Vagina (tissue), 2 donors: ENCODE measurements around the gene HOTAIR. TPM values are rescaled to one million over a fixed set of nuclear protein-coding genes. Genes with fewer than 3 reads are reported as not detected.
A peak's percentile ranks its signal among the peaks of the same experiment; 100 is the strongest.

Source experiments
- DNase-seq, 2 donors: peaks; one replicate each; pipeline ENCODE4 v3.0.0-alpha.2; 2017; ENCODE audit errors: extremely low spot score in 2 of 2
- H3K27ac ChIP-seq: fragments of 200-600 bp; sonication (generic); one replicate; pipeline ENCODE4 v1.5.1; 2019
- H3K27me3 ChIP-seq: fragments of 200-600 bp; sonication (generic); one replicate; pipeline ENCODE4 v1.5.1; 2019
- H3K36me3 ChIP-seq, 2 donors: fragments of 200-600 bp; sonication (generic); one replicate each; pipeline ENCODE4 v1.5.1; 2017 to 2019
- H3K4me1 ChIP-seq: fragments of 200-600 bp; sonication (generic); one replicate; pipeline ENCODE4 v1.5.1; 2019
- H3K4me3 ChIP-seq, 2 donors: fragments of 200-600 bp; sonication (generic); 1 replicate in 1 of 2; 2 replicates in 1 of 2; pipeline ENCODE4 v1.5.1; 2016 to 2019
- H3K9me3 ChIP-seq: fragments of 200-600 bp; sonication (generic); one replicate; pipeline ENCODE4 v1.5.1; 2019
- POLR2A ChIP-seq, 2 donors: fragments of 450-650 bp; IDR thresholded peaks; one replicate each; pipeline ENCODE4 v1.6.1; 2017; ENCODE audit warnings: antibody characterized with exemption in 2 of 2, mild to moderate bottlenecking in 2 of 2, moderate library complexity in 2 of 2
- POLR2AphosphoS5 ChIP-seq, 2 donors: sonication (generic); formaldehyde crosslinking; IDR thresholded peaks; one replicate each; pipeline ENCODE4 v1.9.0; 2017; ENCODE audit warnings: antibody characterized with exemption in 2 of 2, mild to moderate bottlenecking in 2 of 2, low read depth in 1 of 2; ENCODE audit not compliant: insufficient read depth in 1 of 2
- intact Hi-C: fragments of 100-400 bp; cut with DNase I; formaldehyde crosslinking; loops from one replicate; pipeline ENCODE4 v1.15.1; 2023
- total RNA-seq: library from RNA; depleted of rRNA; stranded (reverse); fragments of >200 nt; gene quantifications from one replicate; pipeline ENCODE4 v1.2.3, GENCODE V29; 2016
- TF ChIP-seq, protein P1 (sequence below), 3 experiments: fragments of 450-650 bp in 2 of 3; fragments of 200-600 bp in 1 of 3; sonication (generic) in 1 of 3; IDR thresholded peaks; one replicate each; pipeline ENCODE4 v1.5.1; 2017 to 2019; ENCODE audit warnings: antibody characterized with exemption in 3 of 3, mild to moderate bottlenecking in 2 of 3, moderate library complexity in 2 of 3

Gene HOTAIR
- total RNA-seq, 1 donor from 2014 or later = not detected

DNA sequence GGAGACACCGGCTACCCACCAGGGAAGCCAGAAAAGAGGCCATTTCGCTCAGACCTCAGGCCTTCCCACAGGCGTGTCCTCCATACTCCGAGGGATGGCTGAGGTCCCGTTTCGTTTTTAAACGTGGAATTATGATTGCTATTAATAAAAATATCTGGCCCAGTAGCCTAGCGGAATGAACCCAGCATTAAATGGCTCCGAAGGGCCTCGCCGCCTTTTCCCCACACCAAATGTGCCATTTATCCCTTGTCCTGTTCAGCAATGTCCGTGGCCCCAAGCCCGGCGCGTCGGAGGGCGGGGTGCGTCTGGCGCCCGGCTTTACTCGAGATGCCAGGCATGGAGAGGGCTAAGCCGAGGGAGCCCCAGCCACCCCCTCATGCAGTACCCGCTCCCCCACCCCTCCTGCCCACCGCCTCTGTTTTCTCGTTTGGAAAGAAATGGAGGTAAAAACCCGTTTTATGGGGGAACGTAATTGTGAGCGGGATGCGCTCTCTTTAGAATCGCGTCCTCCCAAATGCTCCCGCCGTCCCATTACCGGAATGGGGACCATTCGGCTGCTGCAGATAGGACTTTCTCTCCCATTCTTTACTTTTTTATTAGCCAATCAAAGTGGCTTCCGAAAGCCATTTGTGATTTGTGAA, 39.7 kb upstream of the HOTAIR start:
- H3K36me3 ChIP-seq = no peaks in the 10 kb centered on the region
- peak overlapping the region in 1 of 2 donors; percentile 8 for H3K4me3 ChIP-seq
- H3K27me3 ChIP-seq = peaks cover 36% of the 10 kb centered on the region
- H3K4me1 ChIP-seq = peaks cover 42% of the 10 kb centered on the region
- DNase-seq = no peak
- intact Hi-C loops = loop anchor here (5.0 kb wide), 1 partner anchor 113 kb away; no protein-coding TSS in a partner anchor
- H3K9me3 ChIP-seq = no peaks in the 10 kb centered on the region
- no peak overlapping the region for H3K27ac ChIP-seq
- TF ChIP-seq POLR2AphosphoS5 (IDR thresholded peaks at IDR 0.05; ENCODE audit: insufficient read depth in 1 of 2, low read depth in 1 of 2) (no peak), POLR2A (IDR thresholded peaks at IDR 0.05) (no peak)
- TF ChIP-seq, protein P1, sequence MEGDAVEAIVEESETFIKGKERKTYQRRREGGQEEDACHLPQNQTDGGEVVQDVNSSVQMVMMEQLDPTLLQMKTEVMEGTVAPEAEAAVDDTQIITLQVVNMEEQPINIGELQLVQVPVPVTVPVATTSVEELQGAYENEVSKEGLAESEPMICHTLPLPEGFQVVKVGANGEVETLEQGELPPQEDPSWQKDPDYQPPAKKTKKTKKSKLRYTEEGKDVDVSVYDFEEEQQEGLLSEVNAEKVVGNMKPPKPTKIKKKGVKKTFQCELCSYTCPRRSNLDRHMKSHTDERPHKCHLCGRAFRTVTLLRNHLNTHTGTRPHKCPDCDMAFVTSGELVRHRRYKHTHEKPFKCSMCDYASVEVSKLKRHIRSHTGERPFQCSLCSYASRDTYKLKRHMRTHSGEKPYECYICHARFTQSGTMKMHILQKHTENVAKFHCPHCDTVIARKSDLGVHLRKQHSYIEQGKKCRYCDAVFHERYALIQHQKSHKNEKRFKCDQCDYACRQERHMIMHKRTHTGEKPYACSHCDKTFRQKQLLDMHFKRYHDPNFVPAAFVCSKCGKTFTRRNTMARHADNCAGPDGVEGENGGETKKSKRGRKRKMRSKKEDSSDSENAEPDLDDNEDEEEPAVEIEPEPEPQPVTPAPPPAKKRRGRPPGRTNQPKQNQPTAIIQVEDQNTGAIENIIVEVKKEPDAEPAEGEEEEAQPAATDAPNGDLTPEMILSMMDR (IDR thresholded peaks at IDR 0.05) = no peak

DNA sequence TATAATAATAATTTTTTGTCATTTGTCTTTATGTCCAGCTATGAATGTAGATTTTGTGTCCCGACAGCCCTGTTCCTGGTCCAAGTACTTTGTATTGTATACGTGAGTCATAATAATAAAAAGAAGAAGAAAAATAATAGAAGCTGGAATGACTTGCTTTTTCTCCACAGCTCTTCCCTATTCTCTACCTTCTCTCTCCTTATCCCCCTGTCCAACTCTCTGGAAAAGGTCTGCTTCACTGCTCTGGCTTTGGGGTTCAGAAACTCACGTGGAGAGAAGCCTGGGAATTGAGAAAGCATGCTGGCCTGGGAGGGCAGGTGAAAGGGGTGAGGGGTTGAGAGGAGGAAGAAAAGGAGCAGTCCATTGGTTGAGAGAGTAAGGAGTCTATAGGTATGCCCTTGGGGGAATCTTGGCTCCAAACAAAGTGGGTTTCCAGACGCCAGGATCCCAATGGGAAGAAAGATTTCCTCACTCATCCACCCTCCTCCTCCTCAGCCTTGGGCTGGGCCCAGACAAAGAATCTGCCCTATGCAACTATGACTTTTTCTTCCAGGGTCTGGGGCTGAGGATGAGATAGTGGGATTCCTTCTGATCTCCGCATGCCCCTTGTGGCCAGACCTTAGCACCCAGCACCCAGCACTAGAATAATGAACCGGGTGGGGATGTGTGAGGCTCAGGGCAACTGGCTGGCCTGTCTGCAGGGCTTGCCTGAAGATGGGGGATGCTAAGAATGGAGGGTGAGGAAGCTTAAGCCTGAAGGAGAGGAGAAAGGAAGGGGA, 38.1 kb upstream of the HOTAIR start:
- DNase-seq = no peak
- H3K36me3 ChIP-seq = no peaks in the 10 kb centered on the region
- H3K4me1 ChIP-seq = peaks cover 31% of the 10 kb centered on the region
- H3K4me3 ChIP-seq = no peak overlapping the region
- peaks cover 41% of the 10 kb centered on the region for H3K27me3 ChIP-seq
- no peak overlapping the region for H3K27ac ChIP-seq
- H3K9me3 ChIP-seq = no peaks in the 10 kb centered on the region
- TF ChIP-seq POLR2A (IDR thresholded peaks at IDR 0.05) (no peak), POLR2AphosphoS5 (IDR thresholded peaks at IDR 0.05; ENCODE audit: insufficient read depth in 1 of 2, low read depth in 1 of 2) (no peak)
- TF ChIP-seq, protein P1 (IDR thresholded peaks at IDR 0.05) = no peak
- intact Hi-C loops = no loop called here

DNA sequence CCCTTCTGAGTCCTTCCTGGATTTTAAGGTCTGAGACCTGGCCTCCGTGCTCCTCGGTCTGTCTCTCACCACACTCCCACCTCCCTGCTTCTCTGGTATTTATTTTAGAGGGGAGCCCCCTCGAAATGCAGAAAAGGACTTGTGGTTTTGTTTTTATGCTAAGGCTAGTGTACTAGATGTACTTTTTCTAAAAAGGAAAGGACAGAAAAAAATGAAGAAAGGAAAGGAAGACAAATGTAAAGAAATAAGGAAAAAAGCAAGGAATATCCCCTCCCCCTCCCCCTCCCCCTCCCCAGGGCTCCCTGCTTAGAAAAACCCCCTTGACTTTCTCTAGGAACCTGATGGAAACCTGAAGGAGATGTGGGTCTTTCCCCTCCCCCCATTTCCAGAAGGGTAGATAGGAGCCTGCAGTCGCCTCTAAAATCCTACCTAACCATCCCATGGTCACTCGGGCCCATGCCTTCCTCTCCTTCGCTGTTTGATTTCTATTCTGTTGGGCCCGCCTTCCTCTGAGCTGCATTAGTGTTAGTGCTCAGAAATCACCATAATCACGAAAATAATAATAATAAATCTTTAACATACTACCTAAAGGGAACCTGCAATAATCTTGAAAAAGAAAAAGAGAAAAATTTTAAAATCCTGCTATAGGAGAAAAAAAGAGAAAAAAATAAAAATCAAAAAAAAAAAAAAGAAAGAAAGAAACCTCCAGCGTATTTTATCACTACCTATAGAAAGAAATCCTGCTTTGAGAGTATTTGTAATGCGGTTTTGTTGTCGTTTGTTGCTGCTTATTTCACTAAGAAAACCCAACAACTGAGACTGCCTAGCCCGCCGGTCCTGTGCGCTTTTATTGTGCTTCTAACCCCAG, 37.1 kb upstream of the HOTAIR start:
- no peak for DNase-seq
- Histone ChIP-seq H3K9me3 (no peaks in the 10 kb centered on the region), H3K27ac (no peak overlapping the region), H3K4me1 (peaks cover 22% of the 10 kb centered on the region), H3K36me3 (no peaks in the 10 kb centered on the region), H3K27me3 (peaks cover 32% of the 10 kb centered on the region), H3K4me3 (no peak overlapping the region)
- intact Hi-C loops = no loop called here
- TF ChIP-seq POLR2AphosphoS5 (IDR thresholded peaks at IDR 0.05; ENCODE audit: insufficient read depth in 1 of 2, low read depth in 1 of 2) (no peak), POLR2A (IDR thresholded peaks at IDR 0.05) (no peak)
- TF ChIP-seq, protein P1 (IDR thresholded peaks at IDR 0.05) = no peak

GRCh38 chr12:54010972-54011664, 36.4 kb upstream of the HOTAIR start:
- DNase-seq = no peak
- H3K36me3 ChIP-seq = no peaks in the 10 kb centered on the region
- TF ChIP-seq, protein P1 (IDR thresholded peaks at IDR 0.05) = no peak
- TF ChIP-seq POLR2AphosphoS5 (IDR thresholded peaks at IDR 0.05; ENCODE audit: insufficient read depth in 1 of 2, low read depth in 1 of 2) (no peak), POLR2A (IDR thresholded peaks at IDR 0.05) (no peak)
- peaks cover 28% of the 10 kb centered on the region for H3K27me3 ChIP-seq
- H3K27ac ChIP-seq = no peak overlapping the region
- H3K4me3 ChIP-seq = no peak overlapping the region
- no peaks in the 10 kb centered on the region for H3K9me3 ChIP-seq
- H3K4me1 ChIP-seq = peaks cover 22% of the 10 kb centered on the region
- intact Hi-C loops = no loop called here
